Renal cortical epithelial cell (primary cell): ENCODE results near the gene SLC17A1. TPM values are rescaled to one million over a fixed set of nuclear protein-coding genes. Genes with fewer than 3 reads are reported as not detected.
"Not testable (repeated sequence)": the region's sequence is repeated elsewhere in the genome, so short reads cannot be mapped to it uniquely, and the experiment has no call there.

Experiments
- DNase-seq: peaks from one replicate; pipeline ENCODE4 v3.0.0-alpha.2; 2011; ENCODE audit warnings: low read depth
- total RNA-seq: library from RNA; depleted of rRNA; stranded (reverse); fragments of >200 nt; gene quantifications from 2 replicates; pipeline ENCODE4 v1.2.3, GENCODE V29; 2014

The SLC17A1 gene
- total RNA-seq, 1 donor from 2014 or later: 18.4 TPM

DNA sequence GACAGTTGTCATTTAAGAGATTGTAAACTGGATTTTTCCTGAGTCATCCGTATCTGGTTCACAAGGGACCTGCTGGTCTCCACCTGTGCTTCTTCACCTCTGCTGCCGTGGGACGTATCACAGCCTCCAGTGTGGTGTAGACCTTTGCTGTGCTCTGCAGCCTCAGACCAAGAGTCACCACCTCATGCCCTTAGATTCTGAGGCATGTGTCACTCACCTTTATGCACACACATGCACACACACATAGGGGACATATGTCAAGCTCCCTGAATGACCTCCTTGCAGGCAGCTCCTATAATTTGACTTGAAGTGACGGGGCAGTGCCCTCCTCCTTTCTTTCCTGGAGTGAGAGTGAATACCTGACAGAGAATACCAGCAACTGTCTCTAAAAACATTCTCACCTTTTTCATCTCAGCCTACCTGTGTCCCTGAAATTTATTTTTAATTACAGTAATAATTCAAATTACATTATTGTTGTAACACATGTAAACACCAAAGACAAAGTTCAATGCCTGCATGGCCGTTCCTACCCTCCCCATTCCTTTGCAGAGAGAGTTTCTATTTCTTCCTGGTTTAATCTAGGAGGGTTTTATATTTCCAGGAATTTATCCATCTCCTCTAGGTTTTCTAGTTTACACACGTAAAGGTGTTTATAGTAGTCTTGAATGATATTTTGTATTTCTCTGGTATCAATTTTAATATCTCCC, 73.8 kb downstream of the SLC17A1 start:
- no peak for DNase-seq

DNA sequence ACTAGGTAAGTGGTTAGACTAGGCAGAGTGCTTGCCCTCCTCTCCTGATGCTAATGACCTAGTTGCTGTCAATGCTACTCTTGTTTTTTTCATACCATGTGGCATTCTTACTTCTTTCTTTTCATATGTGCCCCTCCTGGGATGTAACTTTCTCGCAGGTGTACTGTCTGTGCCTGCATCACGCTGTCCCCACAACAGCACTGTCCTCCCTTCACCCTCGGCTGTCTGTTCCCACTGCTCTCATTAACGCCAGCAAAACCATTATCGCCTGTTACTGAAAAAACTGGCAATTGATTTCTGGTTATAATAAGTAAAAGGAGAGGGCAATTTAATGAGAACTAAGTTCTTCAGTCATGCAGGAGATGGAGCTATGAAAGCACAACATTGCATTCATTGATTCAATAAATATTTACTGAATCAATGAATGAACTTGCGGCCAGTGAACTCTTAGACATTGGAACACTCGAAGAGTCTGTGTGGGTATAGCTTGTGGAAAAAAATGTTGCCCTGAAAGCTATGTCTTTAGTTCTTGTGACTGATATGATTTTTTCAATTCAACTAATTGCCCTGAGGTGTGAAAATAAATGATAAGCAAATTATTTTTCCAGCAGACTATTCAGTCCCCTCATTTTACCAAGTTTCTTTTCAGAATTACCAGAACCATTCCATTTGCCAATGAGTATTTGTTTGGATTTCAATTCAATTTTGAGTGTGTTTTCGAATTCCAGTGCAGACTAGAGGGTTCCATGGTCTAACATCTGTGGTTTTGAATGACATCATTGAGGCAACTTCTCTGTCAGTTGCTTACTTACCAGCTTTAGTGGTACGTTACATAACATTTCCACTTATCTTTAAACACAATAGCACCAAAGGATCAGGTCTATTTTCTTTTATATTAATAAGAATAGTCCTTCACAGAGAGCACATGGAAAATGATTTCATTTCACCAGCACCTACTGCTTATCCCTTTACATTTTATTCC, 75.2 kb downstream of the SLC17A1 start:
- peak; percentile 46 for DNase-seq

DNA sequence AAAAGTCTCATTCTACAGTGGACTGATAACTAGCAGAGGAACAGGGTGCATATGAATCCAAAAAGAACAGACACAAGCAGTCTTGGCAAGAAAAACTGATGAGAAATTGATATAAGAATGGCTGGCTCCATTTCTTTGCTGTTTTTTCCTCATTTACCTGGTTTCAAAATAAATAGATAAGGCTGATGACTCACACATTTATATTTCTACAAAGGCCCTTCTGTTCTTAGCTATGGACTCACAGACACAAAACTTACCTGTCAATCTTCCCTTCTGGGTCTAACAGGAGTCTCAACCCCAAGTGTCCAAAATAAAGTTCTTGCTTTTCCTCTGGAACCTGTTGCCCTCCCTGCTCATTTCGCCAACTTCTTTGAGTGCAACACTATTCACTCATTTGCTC, 76.4 kb downstream of the SLC17A1 start:
- DNase-seq: no peak

DNA sequence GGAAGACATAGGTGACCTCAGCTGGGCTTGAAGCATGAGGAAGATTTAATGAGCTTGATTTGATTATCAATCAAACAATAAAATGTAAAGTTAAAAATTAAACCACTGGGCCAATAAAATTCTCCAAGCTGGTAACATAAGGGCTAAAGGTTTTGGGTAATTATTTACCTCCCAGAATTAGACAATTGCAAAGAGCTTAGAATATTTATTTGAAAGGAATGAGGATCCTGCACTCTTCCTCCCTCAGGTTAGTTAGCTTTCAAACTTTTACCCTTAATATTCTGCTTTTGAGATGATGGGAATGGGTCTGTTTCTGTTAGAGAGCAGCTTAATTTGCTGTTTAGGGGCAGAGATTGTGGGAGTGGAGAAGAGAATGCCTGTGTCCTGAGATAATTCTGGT, 77.3 kb downstream of the SLC17A1 start, which contains the start of gene SLC17A4:
Gene SLC17A4, plus strand, starts transcription at position 208 of the 400 bp plus-strand sequence. CDS start 7,221 bp downstream, outside the sequence.
- DNase-seq: peak; percentile 45

DNA sequence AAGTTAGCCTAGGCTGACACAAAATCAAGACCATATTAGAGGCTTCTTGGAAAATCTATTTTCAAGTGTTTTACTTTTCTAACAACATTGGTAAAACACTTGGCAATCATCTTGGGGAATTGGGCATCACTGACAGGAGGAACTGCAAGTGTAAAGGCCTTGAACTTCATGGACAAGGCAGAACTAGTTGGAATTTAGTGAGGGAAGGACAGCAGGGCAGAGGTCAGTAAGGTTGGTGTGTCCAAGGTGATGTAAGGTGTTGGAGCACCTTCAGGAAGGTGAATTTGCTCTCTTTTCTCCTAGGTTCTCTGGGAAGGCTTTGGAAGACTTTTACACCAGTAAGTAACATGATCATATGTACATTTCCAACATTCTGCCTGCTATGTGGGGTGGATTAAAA, 78.8 kb downstream of the SLC17A1 start:
- DNase-seq: no peak

DNA sequence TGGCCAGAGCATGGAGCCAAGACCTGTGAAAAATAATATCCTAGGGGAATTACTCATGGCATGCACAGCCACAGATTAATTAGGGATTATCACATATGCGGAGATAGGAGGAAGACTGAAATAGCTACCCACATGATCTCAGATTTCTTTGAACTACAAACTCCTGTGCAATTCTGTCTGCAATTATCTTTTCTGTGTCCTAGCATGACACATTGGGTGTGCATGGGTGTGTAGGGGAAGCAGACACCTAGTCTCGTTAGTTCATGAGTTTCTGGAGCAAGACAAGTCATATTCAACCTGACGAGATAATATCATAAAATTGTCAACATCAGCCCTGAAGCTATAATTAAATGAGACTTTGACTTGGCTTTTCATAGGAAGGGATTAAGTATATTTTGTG, 80.9 kb downstream of the SLC17A1 start:
- DNase-seq: no peak

DNA sequence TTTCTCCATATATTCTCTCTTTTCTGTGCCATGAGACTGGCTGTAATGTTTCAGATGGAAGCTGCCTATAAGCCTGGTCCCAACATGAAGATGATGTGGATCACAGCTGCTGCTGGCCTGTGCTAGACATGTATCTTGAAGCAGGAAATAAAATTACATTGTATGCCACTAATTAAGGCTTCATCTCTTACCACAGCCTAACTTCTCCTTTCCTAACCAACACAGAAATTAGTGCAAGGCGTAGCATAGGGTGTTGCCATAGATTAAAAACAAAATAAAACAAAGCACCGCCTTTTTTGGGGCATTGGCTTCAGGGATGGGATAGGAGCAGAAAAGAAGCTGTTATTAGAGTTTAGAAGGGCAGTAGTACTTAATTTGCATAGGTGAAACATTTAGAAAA, 82.0 kb downstream of the SLC17A1 start:
- no peak for DNase-seq

DNA sequence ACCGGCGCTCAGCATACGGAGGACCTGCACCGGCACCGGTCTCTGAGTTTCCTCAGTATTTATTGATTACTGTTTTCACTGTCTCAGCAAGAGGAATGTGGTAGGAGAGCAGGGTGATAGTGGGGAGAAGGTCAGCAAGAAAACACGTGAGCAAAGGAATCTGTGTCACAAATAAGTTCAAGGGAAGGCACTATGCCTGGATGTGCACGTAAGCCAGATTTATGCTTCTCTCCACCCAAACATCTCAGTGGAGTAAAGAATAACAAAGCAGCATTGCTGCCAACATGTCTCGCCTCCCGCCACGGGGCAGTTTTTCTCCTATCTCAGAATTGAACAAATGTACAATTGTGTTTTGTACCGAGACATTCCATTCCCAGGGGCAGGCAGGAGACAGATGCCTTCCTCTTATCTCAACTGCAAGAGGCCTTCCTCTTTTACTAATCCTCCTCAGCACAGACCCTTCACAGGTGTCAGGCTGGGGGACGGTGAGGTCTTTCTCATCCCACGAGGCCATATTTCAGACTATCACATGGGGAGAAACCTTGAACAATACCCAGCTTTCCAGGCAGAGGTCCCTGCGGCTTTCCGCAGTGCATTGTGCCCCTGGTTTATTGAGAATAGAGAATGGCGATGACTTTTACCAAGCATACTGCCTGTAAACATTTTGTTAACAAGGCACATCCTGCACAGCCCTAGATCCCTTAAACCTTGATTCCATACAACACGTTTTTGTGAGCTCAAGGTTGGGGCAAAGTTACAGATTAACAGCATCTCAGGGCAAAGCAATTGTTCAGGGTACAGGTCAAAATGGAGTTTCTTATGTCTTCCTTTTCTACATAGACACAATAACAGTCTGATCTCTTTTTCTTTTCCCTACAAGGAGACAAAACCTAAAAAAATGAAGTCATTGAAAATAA, 83.0 kb downstream of the SLC17A1 start:
- not testable (repeated sequence) for DNase-seq

DNA sequence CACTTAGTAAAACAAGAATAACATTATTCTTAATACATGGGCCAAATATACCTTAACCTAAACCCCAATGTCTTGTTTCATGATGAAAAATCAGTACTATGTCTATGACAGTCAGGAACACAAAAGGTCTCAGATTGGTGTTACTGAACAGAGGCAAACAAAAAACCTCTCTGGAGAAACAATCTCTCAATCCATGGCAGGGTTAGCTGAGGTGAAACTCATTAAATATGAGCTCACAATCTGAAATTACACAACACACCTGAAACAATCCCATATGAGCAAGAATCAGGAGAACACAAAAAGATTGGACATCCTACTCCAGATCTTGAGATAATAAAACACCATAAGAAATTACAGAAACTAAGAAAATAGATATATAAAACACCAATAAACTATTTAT, 83.8 kb downstream of the SLC17A1 start:
- peak; percentile 19 for DNase-seq

DNA sequence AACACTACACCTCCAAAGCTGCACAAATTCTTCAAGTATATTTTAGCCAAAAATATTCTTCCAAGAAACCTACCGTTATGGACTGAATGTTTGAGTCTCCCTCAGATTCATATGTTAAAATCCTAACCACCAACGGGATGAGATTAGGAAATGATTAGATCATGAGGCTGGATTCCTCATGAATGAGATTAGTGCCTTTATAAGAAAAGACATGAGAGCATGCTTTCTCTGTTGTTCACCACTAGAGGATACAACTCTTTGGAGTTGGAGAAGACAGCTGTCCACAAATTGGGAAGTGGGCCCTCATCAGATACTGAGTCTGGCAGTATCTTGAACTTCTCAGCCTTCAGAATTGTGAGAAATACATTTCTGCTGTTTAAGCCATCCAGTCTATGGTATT, 84.4 kb downstream of the SLC17A1 start:
- DNase-seq: no peak

DNA sequence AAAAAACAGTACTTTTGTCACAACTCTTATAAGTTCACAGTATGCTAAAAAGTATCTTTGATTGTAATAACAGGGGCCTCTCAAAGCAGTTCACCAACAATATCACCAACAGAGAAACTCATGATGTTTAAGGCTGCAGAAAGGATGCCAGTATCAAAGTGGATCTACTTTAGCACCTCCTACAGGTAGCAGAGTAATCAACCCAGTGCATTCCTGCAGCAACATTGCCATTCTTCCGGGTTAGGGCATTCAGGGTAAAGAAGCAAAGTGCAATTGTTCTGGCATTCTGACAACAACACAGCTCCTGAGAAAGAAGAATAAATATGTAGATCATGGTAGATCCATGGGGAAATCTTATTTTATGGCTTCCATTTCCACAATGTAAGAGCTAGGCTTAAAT, 84.9 kb downstream of the SLC17A1 start:
- no peak for DNase-seq

DNA sequence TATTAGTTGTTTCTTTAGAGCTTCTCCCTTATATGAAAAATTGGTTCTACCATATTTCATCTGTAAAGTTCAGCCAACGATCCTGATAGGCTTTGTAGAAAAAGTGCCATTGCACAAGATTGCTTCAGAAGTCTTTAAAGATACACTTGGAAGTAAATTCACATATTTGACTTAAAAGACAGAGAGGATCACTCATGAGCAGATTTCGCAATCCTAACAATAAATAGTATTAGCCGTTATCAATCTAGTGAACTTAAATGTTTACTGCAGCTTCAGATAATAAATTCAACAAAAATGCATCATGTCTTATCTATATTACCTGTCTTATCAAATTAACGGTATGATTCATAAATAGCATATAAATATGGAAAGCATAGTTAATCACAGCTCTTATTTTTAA, 86.0 kb downstream of the SLC17A1 start:
- no peak for DNase-seq

DNA sequence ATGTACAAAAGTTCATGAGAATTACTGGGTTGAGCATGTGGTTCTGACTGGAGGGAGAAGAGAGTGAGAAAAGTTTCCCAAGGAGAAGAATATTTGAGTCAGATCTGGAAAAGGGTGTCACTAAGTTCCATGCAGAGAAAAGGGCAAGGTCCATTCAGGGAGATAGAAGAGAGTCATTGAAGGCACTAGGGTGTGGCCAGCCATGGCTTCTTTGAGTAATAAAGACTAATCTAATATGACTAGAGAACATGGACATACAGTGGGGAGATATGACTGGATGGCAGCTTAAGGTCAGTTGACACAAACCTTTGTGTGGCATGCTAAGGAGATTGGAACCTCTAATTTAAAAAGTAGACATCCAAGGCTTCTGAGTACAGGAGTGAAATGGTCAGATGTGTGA, 88.0 kb downstream of the SLC17A1 start:
- peak; percentile 11 for DNase-seq

DNA sequence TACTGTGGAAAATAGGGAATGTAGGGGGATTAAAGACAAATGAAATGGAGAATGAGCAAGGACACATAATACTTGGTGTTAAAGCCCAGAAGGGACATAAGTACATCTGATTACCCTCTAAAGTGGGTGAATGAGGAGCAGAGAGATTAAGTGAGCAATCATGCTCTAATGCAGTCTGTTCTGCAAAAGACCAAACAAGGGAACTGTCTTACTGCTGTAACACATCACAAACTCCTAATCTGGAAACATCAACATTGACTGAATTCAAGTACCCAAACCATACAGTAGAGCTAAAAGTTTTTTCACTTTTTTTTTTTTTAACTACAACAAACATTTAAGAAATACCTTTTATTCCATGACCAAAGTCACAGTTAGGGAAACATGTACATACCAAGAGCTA, 96.6 kb downstream of the SLC17A1 start:
- DNase-seq: no peak

Other genes with a start within 250 kb of the SLC17A1 start
- 0.20 TPM in 1 of 2 replicates, not detected in the other for gene SCGN, start 179.8 kb downstream of the SLC17A1 start, total RNA-seq
- 4.8 TPM in 1 of 2 replicates, not detected in the other for gene SLC17A4, start 77.3 kb downstream of the SLC17A1 start, total RNA-seq
- 5.6 and 30.0 TPM in 2 replicates for gene SLC17A3, start 42.2 kb upstream of the SLC17A1 start, total RNA-seq
- 0.30 TPM in 1 of 2 replicates, not detected in the other for gene SLC17A2, start 98.6 kb upstream of the SLC17A1 start, total RNA-seq
- 10.4 and 28.5 TPM in 2 replicates for gene TRIM38, start 130.8 kb upstream of the SLC17A1 start, total RNA-seq